ENCODE results near the gene ZNF521. TPM values are rescaled to one million over a fixed set of nuclear protein-coding genes. Genes with fewer than 3 reads are reported as not detected.

The ZNF521 gene
- total RNA-seq, 1 experiment from 2014 or later = not detected

GRCh38 chr18:25093141-25093540, 258.8 kb downstream of the ZNF521 start:
- TF ChIP-seq CTCF (conservative IDR thresholded peaks at IDR 0.05; ENCODE audit: low read depth, low read length) (no peak), EZH2 (IDR thresholded peaks at IDR 0.05; ENCODE audit: borderline replicate concordance, low read depth, low read length, poor library complexity, severe bottlenecking) (no peak)
- no peaks in the 10 kb centered on the region for H3K27me3 ChIP-seq (replicated peaks; ENCODE audit: insufficient read depth, low read depth, low read length, poor library complexity)
- POLR2A ChIA-PET (ENCODE audit: low non-redundant PET) = no interaction called here
- CTCF ChIA-PET = no interaction called here
- no peaks in the 10 kb centered on the region for H3K9me3 ChIP-seq (ENCODE audit: low read depth, low read length, poor library complexity, severe bottlenecking)
- intact Hi-C loops (cut with micrococcal nuclease; ENCODE audit: unreplicated experiment) = no loop called here
- DNase-seq (ENCODE audit: low spot score) = no peak
- no peak overlapping the region for H3K27ac ChIP-seq (ENCODE audit: low read depth, low read length, poor library complexity, severe bottlenecking)
- no peaks in the 10 kb centered on the region for H3K36me3 ChIP-seq (ENCODE audit: insufficient read depth, low read length, poor library complexity, severe bottlenecking)
- no TSS peak for BruUV-seq (replicated peaks)
- H3K4me3 ChIP-seq (ENCODE audit: low read depth, low read length, poor library complexity, severe bottlenecking) = no peak overlapping the region
- H3K4me1 ChIP-seq (ENCODE audit: insufficient read depth, low read length, poor library complexity, severe bottlenecking) = no peaks in the 10 kb centered on the region

GRCh38 chr18:25089470-25089869, 262.5 kb downstream of the ZNF521 start:
- DNase-seq (ENCODE audit: low spot score) = no peak
- Histone ChIP-seq H3K36me3 (ENCODE audit: insufficient read depth, low read length, poor library complexity, severe bottlenecking) (no peaks in the 10 kb centered on the region), H3K4me3 (ENCODE audit: low read depth, low read length, poor library complexity, severe bottlenecking) (no peak overlapping the region), H3K9me3 (ENCODE audit: low read depth, low read length, poor library complexity, severe bottlenecking) (no peaks in the 10 kb centered on the region), H3K4me1 (ENCODE audit: insufficient read depth, low read length, poor library complexity, severe bottlenecking) (no peaks in the 10 kb centered on the region), H3K27me3 (replicated peaks; ENCODE audit: insufficient read depth, low read depth, low read length, poor library complexity) (no peaks in the 10 kb centered on the region), H3K27ac (ENCODE audit: low read depth, low read length, poor library complexity, severe bottlenecking) (no peak overlapping the region)
- TF ChIP-seq EZH2 (IDR thresholded peaks at IDR 0.05; ENCODE audit: borderline replicate concordance, low read depth, low read length, poor library complexity, severe bottlenecking) (no peak), CTCF (conservative IDR thresholded peaks at IDR 0.05; ENCODE audit: low read depth, low read length) (no peak)
- no TSS peak for BruUV-seq (replicated peaks)
- intact Hi-C loops (cut with micrococcal nuclease; ENCODE audit: unreplicated experiment) = loop anchor here (10.0 kb wide), 2 partner anchors 55 to 205 kb away; no protein-coding TSS in a partner anchor
- CTCF ChIA-PET = no interaction called here
- POLR2A ChIA-PET (ENCODE audit: low non-redundant PET) = no interaction called here

- DNase-seq (ENCODE audit: low spot score) = no peak
- BruUV-seq (replicated peaks) = no TSS peak
- intact Hi-C loops (cut with micrococcal nuclease; ENCODE audit: unreplicated experiment) = loop anchor here (10.0 kb wide), 2 partner anchors 58 to 202 kb away; no protein-coding TSS in a partner anchor
- Histone ChIP-seq H3K4me1 (ENCODE audit: insufficient read depth, low read length, poor library complexity, severe bottlenecking) (no peaks in the 10 kb centered on the region), H3K27me3 (replicated peaks; ENCODE audit: insufficient read depth, low read depth, low read length, poor library complexity) (no peaks in the 10 kb centered on the region), H3K36me3 (ENCODE audit: insufficient read depth, low read length, poor library complexity, severe bottlenecking) (no peaks in the 10 kb centered on the region), H3K4me3 (ENCODE audit: low read depth, low read length, poor library complexity, severe bottlenecking) (no peak overlapping the region), H3K9me3 (ENCODE audit: low read depth, low read length, poor library complexity, severe bottlenecking) (no peaks in the 10 kb centered on the region), H3K27ac (ENCODE audit: low read depth, low read length, poor library complexity, severe bottlenecking) (no peak overlapping the region)
- TF ChIP-seq EZH2 (IDR thresholded peaks at IDR 0.05; ENCODE audit: borderline replicate concordance, low read depth, low read length, poor library complexity, severe bottlenecking) = no peak
- no peak for TF ChIP-seq CTCF (conservative IDR thresholded peaks at IDR 0.05; ENCODE audit: low read depth, low read length)
- ChIA-PET POLR2A (ENCODE audit: low non-redundant PET) (no interaction called here), CTCF (no interaction called here)
Measured at GRCh38 chr18:25086876-25087275, 265.1 kb downstream of the ZNF521 start.
